Measurements from ENCODE around the gene COMMD3.

GRCh38 chr10:22340329-22341189, 24.4 kb downstream of the COMMD3 start:
- TF ChIP-seq CTCF (IDR thresholded peaks at IDR 0.05; ENCODE audit: poor library complexity, severe bottlenecking), result no peak
- TF ChIP-seq EZH2 (IDR thresholded peaks at IDR 0.05; ENCODE audit: borderline replicate concordance, insufficient read depth, low read length, poor library complexity, severe bottlenecking), result no peak

Data from neural cell (in vitro differentiated cells).